HG03175 (cell line): ENCODE results near the gene PLEKHG4B.
A peak's percentile ranks its signal among the peaks of the same experiment; 100 is the strongest.
"Not testable (repeated sequence)": the region's sequence is repeated elsewhere in the genome, so short reads cannot be mapped to it uniquely, and the experiment has no call there.

Experiments
- ATAC-seq: cut with Tn5 transposase; IDR thresholded peaks from one replicate; pipeline ENCODE4 v1.9.1; 2021; ENCODE audit warnings: mild to moderate bottlenecking, moderate library complexity; ENCODE audit not compliant: unreplicated experiment

Gene PLEKHG4B

DNA sequence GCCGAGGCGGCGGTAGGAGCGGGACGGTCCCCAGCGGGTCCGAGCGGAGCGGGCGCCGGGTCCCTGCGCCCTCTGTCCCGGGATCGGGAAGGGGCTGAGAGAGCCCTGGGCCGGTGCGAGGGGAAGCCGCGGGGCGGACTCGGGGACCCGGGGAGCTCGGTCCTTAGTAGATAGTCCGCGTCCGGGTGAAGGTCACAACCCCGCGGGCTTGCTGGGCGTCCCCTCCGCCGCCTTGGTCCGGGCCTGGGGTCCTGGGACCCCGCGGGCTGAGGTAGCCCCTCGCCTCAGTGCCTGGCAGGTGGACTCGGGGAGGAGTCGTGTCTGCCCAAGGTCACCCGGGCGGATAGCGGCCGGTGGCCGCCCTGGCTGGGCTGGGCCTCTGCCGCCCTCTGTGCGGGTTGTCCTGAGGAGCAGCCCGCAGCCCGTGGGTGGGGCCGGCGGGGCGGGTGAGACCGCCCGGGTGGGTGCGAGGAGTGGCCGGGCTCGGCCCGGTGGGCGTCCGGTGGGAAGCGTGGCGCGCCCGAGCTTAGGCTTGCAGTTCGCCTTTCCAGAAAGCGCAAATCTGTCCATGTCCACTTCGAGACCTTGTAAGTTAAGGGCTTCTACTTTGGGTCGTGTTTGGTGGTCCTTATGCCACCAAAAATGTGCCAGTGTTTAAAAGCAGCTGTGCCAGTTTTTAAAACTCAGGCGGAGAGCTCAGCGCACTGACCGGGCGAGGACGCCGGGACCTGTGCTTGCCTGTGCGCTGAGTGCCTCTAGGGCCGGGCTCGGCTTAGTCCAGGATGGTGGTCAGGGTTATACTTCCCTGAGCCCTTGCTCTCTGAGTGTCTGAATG, 126.7 kb downstream of the PLEKHG4B start:
- peak; percentile 23 for ATAC-seq

DNA sequence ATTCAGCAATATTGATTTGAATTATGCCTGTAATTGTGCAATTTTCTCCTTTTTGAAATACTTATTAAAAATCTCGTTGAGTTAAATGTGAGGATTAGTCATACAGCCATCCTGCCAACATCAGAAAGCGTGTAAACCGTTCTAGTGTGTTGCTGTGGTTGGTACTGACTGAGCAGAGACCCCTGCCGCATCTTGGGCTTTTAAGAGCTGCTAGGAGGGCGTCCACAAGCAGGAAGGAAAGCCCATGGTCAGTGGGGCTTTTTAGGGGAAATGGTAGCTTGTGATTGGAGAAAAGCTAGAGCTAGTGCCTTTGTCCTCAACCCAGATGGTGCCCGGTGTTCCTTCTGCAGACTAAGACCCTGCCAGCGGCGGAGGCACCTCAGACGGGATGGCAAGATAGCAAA, 127.5 kb downstream of the PLEKHG4B start:
- no peak for ATAC-seq

DNA sequence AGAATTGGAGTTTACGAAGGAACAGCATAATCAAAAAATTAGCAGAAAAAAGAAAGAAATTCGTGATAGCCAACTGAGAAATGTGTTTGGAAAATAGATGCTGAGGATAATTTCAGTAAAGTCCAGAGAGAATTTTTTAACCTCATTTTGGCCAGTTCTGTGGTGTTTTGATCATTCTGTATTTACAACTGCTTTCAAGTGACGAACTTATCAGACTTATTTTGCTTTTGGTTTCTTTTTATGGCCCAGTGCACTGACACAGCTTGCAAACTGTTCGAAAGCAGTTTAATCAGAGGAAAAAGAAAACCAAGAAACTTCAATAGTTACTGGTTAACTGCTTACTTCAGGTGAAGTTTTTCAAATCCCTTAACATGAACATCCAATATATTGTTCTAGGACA, 128.0 kb downstream of the PLEKHG4B start:
- ATAC-seq, result peak; percentile 23

DNA sequence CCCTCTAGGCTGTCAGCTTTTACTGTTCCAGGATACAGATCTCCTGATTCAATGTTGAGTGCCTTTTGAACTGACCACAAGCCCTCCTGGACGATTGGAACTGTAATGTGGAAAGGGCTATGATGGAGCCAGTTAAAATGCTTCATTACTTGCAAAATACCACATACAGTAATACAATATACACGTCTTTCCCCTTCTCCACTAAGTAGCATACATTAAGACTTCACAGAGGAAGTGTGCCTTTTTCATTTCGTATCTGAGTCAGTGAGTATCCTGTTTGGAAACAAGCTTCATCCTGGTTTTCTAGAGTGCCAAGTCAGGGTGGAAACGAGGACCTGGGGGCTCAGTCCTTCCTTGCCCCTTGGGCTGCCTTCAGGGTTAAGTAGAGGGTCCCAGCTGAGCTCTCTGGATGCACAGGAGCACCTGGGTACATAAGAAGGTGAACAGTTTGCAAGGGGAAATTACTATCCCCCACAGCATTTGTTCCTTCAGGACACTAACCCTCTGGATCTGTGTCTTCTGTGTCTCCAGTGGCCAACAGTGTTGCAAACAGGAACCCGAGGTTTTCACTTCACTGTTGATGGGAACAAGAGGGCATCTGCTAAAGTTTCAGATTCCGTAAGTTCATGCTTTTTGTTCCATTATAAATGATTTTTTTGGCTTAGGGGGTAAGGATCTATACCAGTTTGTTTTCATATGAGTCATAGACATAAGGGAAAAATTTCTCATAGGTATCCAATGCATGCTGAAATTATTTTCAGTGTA, 131.2 kb downstream of the PLEKHG4B start:
- ATAC-seq, result not testable (repeated sequence)

DNA sequence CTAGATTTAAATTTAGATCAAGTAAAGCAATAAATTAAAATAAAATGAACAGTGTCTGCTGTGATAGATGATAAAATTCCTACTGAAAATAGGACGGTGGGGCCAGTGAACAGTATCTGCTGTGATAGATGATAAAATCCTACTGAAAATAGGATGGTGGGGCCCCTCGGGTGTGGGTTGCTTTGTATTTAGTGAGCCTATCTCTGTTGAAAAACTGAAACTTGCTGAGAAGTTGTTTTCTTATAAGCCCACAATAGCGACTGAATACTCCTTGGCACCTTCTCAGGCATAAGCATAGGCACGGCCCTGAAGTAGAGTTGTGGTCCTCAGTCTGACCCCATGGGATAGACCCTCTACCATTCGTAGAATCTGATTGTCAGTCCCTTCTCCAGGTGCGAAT, 131.8 kb downstream of the PLEKHG4B start:
- no peak for ATAC-seq

DNA sequence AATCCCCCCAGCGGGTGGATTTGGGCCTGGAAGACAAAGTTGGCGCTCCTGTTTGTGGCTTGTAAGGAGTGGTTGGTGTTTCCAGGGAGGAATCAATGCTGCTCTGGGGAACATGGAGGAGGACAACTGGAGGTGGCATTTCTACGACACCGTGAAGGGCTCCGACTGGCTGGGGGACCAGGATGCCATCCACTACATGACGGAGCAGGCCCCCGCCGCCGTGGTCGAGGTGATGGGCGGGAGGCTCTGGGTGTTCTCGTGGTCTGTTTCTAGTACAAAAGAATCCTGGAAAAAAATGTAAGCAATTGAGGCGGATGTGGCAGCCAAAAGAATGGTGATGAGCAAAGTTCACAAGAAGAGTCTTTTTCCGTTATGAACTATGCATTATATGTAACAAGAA, 133.4 kb downstream of the PLEKHG4B start:
- ATAC-seq, result no peak

DNA sequence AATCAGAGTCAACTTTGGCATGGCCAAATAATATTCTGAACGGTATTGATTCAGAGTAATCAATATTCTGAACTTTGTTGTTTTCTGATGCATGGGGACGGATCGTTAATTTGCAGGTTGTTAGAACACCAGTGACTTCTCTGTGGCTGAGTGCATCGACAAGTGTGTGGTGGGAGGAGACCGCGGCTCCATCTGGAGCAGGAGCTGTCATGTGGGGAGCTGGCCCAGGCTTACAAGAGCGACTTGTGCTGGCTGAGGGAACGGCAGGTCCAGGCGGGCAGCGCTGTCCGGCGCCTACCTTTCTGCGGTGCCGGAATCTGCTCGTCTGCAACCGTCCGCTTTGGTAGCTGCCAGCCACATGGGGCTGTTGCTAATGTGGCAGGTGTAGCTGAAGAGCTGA, 135.4 kb downstream of the PLEKHG4B start:
- ATAC-seq, result not testable (repeated sequence)

DNA sequence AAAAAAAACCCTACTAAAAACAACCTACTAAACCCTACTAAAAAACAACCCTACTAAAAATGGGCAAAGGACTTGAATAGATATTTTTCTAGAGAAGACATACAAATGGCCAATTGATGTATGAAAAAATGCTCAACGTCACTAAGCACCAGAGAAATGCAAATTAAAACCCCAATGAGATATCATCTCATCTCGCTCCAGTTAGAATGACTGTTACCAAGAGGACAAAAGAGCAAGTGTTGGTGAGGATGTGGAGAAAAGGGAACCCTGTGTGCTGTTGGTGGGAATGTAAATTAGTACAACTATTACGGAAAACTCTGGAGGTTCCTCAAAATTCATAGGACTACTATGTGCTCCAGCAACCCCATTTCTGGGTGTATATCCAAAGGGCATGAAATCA, 136.9 kb downstream of the PLEKHG4B start:
- no peak for ATAC-seq

DNA sequence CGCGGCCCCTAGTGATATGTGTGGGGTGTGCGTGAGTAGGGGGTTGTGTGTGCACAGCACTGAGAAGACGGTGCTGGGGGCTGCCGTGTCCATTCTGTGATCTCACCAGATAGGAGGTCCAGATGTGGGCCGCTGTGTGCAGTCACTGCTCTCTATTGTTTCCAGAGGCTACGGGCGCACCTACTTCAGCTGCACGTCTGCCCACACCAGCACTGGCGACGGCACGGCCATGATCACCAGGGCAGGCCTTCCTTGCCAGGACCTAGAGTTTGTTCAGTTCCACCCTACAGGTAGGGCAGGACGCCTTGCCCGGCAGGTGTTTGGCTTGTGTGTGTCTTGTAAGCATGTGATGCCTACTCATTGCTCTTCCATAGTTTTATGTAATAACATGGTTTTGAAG, 138.7 kb downstream of the PLEKHG4B start:
- ATAC-seq, result no peak

DNA sequence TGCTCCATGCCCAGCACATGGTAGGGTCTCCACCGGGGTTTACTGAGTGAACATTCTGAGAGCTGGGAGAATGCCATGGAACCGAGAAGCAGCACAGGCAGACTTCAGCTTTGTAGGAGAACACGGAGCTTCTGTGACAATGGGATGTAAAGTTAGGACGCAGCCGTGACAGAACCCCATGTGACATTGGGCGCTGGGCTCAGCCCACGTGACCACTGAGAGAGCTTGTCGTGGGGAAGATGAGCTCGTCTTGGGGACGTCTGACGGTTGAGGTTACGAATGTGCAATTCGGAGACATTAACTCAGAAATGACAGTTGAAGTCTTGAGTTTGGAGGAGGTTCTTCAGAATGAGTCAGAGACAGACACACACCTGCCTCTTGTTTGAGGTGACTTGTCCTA, 139.7 kb downstream of the PLEKHG4B start:
- no peak for ATAC-seq

DNA sequence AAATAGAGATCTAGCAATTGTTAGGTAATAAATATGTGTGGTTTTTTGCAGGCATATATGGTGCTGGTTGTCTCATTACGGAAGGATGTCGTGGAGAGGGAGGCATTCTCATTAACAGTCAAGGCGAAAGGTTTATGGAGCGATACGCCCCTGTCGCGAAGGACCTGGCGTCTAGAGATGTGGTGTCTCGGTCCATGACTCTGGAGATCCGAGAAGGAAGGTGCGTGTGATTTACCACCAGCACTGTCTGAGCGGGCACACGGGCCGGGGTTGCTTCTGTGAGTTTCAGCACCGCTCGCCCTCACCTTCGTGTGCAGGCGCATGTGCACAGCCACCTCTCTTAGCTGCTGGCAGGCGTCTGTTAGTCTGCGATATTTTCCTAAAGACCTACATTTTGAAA, 141.5 kb downstream of the PLEKHG4B start:
- ATAC-seq, result not testable (repeated sequence)

DNA sequence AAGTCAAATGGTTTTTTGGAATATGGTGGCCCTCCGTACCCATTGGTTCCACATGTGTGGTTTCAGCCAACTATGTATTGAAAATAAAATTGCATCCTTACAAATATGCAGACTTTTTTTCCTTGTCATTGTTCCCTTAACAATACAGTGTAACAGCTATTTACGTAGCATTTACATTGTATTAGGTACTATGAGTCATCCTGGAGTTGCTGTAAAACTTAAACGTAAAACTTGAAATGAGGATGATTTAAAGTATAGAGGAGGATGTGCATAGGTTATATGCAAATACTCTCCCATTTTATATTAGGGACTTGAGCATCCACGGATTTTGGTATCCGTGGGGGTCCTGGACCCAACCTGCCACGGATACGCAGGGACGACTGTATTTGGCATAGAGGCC, 142.5 kb downstream of the PLEKHG4B start:
- ATAC-seq, result no peak

DNA sequence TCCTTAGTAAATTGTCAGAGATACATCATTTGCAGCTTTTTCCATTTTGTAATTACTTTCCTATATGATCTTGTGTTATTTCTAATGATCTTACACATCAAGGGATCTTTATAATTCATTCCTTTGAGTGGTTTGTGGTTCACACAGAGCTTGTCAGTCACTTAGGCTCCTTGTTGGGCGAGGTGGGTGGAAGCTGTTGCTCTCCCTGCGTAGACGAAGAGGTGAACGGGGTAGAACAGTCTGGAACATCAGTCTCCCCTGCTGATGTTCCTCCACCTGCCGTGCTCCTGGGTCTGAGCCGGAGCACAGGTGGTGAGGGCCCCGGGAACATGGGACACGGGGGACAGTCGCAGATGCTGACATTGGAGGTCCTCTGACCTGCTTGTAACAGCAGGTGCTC, 143.6 kb downstream of the PLEKHG4B start:
- ATAC-seq, result not testable (repeated sequence)

DNA sequence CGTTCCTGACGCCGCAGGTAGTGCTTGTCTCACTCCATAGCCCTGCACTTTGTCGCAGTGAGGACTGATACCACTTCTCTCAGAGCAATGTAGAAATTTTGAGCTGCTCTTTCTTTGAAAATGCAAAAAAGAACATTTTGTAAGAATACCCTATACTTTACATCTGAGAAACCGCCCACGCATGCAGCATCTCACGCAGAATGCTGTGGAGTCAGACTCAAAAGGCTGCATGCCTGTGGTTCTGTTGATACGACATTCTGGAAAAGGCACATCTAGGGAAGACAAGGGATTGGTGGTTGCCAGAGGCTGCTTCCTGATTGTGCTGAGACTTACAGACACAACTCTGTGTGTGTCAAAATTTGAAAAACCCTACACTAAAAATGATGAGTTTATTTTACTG, 146.0 kb downstream of the PLEKHG4B start:
- ATAC-seq, result not testable (repeated sequence)
